Heart left ventricle (tissue), 13 donors: ENCODE data around the gene C5.

Experiments used
- POLR2A ChIP-seq, 2 donors: fragments of 450-650 bp; IDR thresholded peaks; one replicate each; pipeline ENCODE4 v1.6.1; 2017; ENCODE audit warnings: antibody characterized with exemption in 2 of 2, mild to moderate bottlenecking in 2 of 2, moderate library complexity in 2 of 2
- TF ChIP-seq, protein P1 (sequence below), 12 donors: fragments of 200-600 bp; sonication (generic) in 4 of 12; IDR thresholded peaks; one replicate each; pipeline versions ENCODE4 v1.5.0 to v1.8.0; 2018 to 2022; ENCODE audit warnings: antibody characterized with exemption in 12 of 12, mild to moderate bottlenecking in 5 of 12
- donor health status: ischemic (EF 13 %, LVEDD 7.1; RV severe dilation, severe dysfunction).
- donor health status: DM: no; HTN: yes; CAD: no.
- donor health status: DM: no; HTN: no; CAD: no.
- donor health status: ischemic (EF 25% LVEDD 6.9; RV normal size, moderate dysfunction).
- donor health status: ischemic (EF 25% LVEDD 5.7; RV mildly dilated, moderate dysfunction).
- donor health status: ischemic (EF 35%, LVEDD 5.7; RV mildly dilated, moderate dysfunction).
- donor health status: nonischemic (EF 11% LVEDD 7.7; RV severe dilation, severe dysfunction).
- donor health status: DM: yes; HTN: yes; CAD: no.
- donor health status: PGD.
- donor health status: ischemic (EF 29% LVEDD 5.4; RV normal size, mild dysfunction).
- donor health status: nonischemic (EF 23%, LVEDD 6.1; RV moderate dilation, normal function).

DNA sequence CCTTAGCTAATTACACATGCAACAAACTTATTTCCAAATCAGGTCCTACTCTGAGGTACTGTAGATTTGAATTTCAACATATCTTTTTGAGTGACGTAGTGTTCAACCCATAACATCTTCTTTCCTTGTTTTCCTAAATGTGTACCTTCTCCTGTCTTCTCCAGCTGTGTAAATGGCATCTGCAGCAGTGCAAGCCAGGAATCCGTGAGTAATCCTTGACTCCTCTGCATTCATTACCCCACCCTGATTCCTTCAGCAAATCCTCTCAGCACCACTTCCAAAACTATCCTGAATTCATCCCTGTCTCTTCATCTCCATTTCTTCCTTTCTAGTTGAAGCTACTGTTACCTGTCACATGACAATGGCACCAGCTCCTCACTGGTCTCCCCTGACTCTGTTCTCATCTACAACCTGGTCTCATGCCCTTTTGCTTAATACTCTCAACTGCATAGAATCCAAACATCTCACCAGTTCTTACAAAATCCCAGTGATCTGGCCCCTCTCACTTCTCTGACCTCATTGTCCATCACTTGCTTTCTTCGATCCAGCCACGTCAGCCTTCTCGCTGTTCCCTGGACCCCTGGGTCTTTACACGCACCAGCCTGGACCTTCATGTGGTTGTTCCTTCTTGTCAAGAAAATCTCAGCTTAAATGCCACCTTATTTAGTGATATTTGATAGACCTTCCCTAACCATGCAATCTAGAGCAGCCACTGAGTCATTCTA is 108.9 kb downstream of the C5 start:
- TF ChIP-seq, protein P1, sequence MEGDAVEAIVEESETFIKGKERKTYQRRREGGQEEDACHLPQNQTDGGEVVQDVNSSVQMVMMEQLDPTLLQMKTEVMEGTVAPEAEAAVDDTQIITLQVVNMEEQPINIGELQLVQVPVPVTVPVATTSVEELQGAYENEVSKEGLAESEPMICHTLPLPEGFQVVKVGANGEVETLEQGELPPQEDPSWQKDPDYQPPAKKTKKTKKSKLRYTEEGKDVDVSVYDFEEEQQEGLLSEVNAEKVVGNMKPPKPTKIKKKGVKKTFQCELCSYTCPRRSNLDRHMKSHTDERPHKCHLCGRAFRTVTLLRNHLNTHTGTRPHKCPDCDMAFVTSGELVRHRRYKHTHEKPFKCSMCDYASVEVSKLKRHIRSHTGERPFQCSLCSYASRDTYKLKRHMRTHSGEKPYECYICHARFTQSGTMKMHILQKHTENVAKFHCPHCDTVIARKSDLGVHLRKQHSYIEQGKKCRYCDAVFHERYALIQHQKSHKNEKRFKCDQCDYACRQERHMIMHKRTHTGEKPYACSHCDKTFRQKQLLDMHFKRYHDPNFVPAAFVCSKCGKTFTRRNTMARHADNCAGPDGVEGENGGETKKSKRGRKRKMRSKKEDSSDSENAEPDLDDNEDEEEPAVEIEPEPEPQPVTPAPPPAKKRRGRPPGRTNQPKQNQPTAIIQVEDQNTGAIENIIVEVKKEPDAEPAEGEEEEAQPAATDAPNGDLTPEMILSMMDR (IDR thresholded peaks at IDR 0.05), result no peak
- no peak for TF ChIP-seq POLR2A (IDR thresholded peaks at IDR 0.05)
